A549 (cell line): ENCODE results near the gene SELP.

Experiments
- CEBPB ChIP-seq, 2 experiments: fragments of >200 bp in 1 of 2; sonication (Bioruptor Twin) in 1 of 2; formaldehyde crosslinking in 1 of 2; IDR thresholded peaks; 2 replicates each; pipeline ENCODE4 v1.6.1; 2012 to 2016
- CHD2 ChIP-seq: fragments of 150-350 bp; IDR thresholded peaks from 2 replicates; pipeline ENCODE4 v1.6.1; 2014; ENCODE audit warnings: low read length; ENCODE audit not compliant: partially characterized antibody
- EHMT2 ChIP-seq: fragments of 200-600 bp; sonication (generic); IDR thresholded peaks from 2 replicates; pipeline ENCODE4 v1.6.1; 2016; ENCODE audit warnings: antibody characterized with exemption, low read depth, mild to moderate bottlenecking, moderate library complexity
- EP300 ChIP-seq, 2 experiments: fragments of >200 bp; sonication (Bioruptor Twin); formaldehyde crosslinking; IDR thresholded peaks; 2 replicates in 1 of 2; 3 replicates in 1 of 2; pipeline ENCODE4 v1.6.1; 2016 to 2017
- FOSL2 ChIP-seq, 2 experiments: fragments of 450-650 bp in 1 of 2; fragments of >200 bp in 1 of 2; sonication (Bioruptor Twin) in 1 of 2; formaldehyde crosslinking; IDR thresholded peaks; 2 replicates each; pipeline versions ENCODE4 v1.5.0 to v1.6.1; 2016 to 2020; ENCODE audit warnings: mild to moderate bottlenecking in 1 of 2, moderate library complexity in 1 of 2
- MYC ChIP-seq: IDR thresholded peaks from 2 replicates; pipeline ENCODE4 v1.6.1; 2012; ENCODE audit warnings: mild to moderate bottlenecking, inconsistent platforms, low read length, improper control_type of control experiment, borderline replicate concordance
- PHF8 ChIP-seq: fragments of 200-600 bp; sonication (generic); IDR thresholded peaks from 2 replicates; pipeline ENCODE4 v1.6.1; 2016; ENCODE audit warnings: low read depth, mild to moderate bottlenecking, antibody characterized with exemption, moderate library complexity, borderline replicate concordance
- POLR2A ChIP-seq: IDR thresholded peaks from 2 replicates; pipeline ENCODE4 v1.6.1; 2012; ENCODE audit warnings: mild to moderate bottlenecking, low read length
- RARB ChIP-seq: fragments of 250-450 bp; sonication (Bioruptor Pico); IDR thresholded peaks from 2 replicates; pipeline ENCODE4 v1.8.0; 2021; ENCODE audit warnings: mild to moderate bottlenecking, moderate library complexity
- RFX5 ChIP-seq: fragments of 450-650 bp; IDR thresholded peaks from 2 replicates; pipeline ENCODE4 v1.7.1; 2014; ENCODE audit warnings: antibody characterized with exemption, mild to moderate bottlenecking, moderate library complexity
- TP53 ChIP-seq: fragments of 250-450 bp; sonication (Bioruptor Pico); IDR thresholded peaks from 2 replicates; pipeline ENCODE4 v1.5.0; 2021; ENCODE audit warnings: mild to moderate bottlenecking, moderate library complexity
- TF ChIP-seq, protein P1 (sequence below): fragments of >200 bp; sonication (Bioruptor Twin); formaldehyde crosslinking; IDR thresholded peaks from 3 replicates; pipeline ENCODE4 v1.5.1; 2016

DNA sequence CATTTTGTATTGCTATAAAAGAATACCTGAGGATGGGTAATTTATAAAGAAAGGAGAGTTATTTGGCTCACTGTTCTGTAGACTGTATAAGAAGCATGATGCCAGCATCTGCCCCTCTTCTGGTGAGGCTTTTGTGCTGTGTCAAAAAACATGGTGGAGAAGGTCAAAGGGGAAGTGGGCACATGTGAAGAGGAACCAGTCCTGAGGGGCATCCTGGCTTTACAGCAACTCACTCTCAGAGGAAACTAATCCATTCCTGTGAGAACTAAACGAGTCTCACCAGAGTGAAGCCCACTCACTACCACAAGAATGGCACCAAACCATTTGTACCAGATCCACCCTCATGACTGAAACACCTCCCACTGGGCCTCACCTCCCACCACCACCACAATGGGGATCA, 18.8 kb upstream of the SELP start:
- TF ChIP-seq, protein P1, sequence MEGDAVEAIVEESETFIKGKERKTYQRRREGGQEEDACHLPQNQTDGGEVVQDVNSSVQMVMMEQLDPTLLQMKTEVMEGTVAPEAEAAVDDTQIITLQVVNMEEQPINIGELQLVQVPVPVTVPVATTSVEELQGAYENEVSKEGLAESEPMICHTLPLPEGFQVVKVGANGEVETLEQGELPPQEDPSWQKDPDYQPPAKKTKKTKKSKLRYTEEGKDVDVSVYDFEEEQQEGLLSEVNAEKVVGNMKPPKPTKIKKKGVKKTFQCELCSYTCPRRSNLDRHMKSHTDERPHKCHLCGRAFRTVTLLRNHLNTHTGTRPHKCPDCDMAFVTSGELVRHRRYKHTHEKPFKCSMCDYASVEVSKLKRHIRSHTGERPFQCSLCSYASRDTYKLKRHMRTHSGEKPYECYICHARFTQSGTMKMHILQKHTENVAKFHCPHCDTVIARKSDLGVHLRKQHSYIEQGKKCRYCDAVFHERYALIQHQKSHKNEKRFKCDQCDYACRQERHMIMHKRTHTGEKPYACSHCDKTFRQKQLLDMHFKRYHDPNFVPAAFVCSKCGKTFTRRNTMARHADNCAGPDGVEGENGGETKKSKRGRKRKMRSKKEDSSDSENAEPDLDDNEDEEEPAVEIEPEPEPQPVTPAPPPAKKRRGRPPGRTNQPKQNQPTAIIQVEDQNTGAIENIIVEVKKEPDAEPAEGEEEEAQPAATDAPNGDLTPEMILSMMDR = no peak
- no peak for TF ChIP-seq POLR2A
- TF ChIP-seq EP300 (IDR thresholded peaks at IDR 0.05) = no peak
- TF ChIP-seq FOSL2 (IDR thresholded peaks at IDR 0.05) = no peak
- TF ChIP-seq FOSL2 (CRISPR knock-in tag; IDR thresholded peaks at IDR 0.05) = no peak
- no peak for TF ChIP-seq MYC
- TF ChIP-seq RFX5 = no peak
- TF ChIP-seq TP53 (CRISPR knock-in tag) = no peak
- no peak for TF ChIP-seq CHD2
- no peak for TF ChIP-seq CEBPB (IDR thresholded peaks at IDR 0.05)
- TF ChIP-seq PHF8 = no peak
- no peak for TF ChIP-seq RARB (CRISPR knock-in tag)
- TF ChIP-seq EHMT2 = no peak
